ENCODE results near the gene KHNYN.
"Not testable (repeated sequence)": the region's sequence is repeated elsewhere in the genome, so short reads cannot be mapped to it uniquely, and the experiment has no call there.

KHNYN gene

DNA sequence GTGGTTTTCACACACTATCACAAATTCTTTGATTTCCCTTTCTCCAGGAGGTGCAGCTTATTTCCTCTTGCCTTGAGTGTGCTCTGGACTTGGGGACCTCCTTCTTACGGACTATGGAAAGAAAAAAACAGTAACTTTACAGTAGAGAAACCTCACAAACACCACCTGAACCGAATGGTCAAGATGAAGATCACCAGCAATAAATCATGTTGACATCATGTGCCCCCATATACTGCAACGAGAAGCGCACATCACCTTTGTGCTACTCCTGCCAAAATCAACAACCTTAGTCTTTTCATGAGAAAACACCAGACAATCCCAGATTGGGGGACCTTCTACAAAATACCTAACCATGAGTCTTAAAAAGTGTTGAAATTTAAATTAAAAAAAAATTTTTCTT, 44.2 kb upstream of the KHNYN start:
- Histone ChIP-seq H3K4me2 (ENCODE audit: insufficient read depth, low read length, poor library complexity, severe bottlenecking) (no peak overlapping the region), H3K9ac (ENCODE audit: low read depth, low read length, poor library complexity) (no peak overlapping the region), H4K91ac (ENCODE audit: low read depth, low read length, poor library complexity) (no peak overlapping the region), H3K4ac (ENCODE audit: low read length) (no peak overlapping the region), H2BK5ac (ENCODE audit: low read length) (no peak overlapping the region), H2AK5ac (ENCODE audit: low read depth, low read length) (no peak overlapping the region), H2BK120ac (ENCODE audit: low read depth, low read length) (no peak overlapping the region), H2BK15ac (ENCODE audit: low read length) (no peak overlapping the region), H4K8ac (ENCODE audit: low read depth, low read length) (no peak overlapping the region), H3K79me1 (ENCODE audit: low read depth, low read length) (no peaks in the 10 kb centered on the region), H3K27me3 (ENCODE audit: control insufficient read depth in 3 of 3, insufficient read depth in 3 of 3, low read depth in 1 of 3, low read length in 3 of 3) (peaks cover 0 to 42% (median 0%) of the 10 kb centered on the region in 3 experiments), H2BK12ac (ENCODE audit: low read length) (no peak overlapping the region), H3K4me3 (ENCODE audit: low read length in 2 of 2) (no peak overlapping the region), H3K9me3 (replicated peaks in 1 of 2; ENCODE audit: control insufficient read depth in 2 of 2, insufficient read depth in 1 of 2, low read depth in 1 of 2, low read length in 2 of 2) (no peaks in the 10 kb centered on the region), H3K4me1 (ENCODE audit: control insufficient read depth in 2 of 2, insufficient read depth in 1 of 2, low read depth in 1 of 2, low read length in 2 of 2) (peaks cover under 1 to 4% of the 10 kb centered on the region in 2 donors), H2AFZ (ENCODE audit: low read length) (no peak overlapping the region), H3K18ac (ENCODE audit: low read length) (no peak overlapping the region), H3K27ac (replicated peaks; ENCODE audit: low read length) (no peak overlapping the region), H3K23ac (ENCODE audit: low read depth, low read length, poor library complexity) (no peak overlapping the region), H3K14ac (ENCODE audit: low read length) (no peak overlapping the region), H3K36me3 (replicated peaks in 1 of 2; ENCODE audit: control insufficient read depth in 2 of 2, insufficient read depth in 2 of 2, low read length in 2 of 2) (no peaks in the 10 kb centered on the region)
- no peak for DNase-seq (ENCODE audit: low spot score)
- WGBS, 2 donors (ENCODE audit: extremely low coverage in 2 of 2, insufficient read length in 2 of 2, insufficient replicate concordance in 1 of 2) = no CpG with 5 or more reads among the region's 4 CpGs

DNA sequence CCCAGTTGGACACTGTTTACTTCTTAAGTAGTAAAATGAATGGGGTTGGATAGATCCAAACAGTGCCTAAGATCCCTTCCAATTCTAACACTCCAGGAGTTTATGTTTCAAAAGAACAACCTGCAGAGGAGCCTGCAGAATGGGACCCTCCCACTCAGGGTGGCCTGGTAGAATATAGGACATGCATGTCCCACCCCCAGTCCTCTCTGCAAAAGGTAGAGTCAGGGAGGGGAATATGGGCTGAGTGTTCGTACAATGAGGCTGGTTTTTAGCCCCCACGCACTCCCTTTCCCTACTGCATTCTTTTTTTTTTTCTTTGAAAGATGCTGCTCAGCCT, 42.8 kb upstream of the KHNYN start:
- no peak overlapping the region for H3K4ac ChIP-seq (ENCODE audit: low read length)
- H3K36me3 ChIP-seq (replicated peaks in 1 of 2; ENCODE audit: control insufficient read depth in 2 of 2, insufficient read depth in 2 of 2, low read length in 2 of 2) = no peaks in the 10 kb centered on the region
- no peak for DNase-seq (ENCODE audit: low spot score)
- no peak overlapping the region for H3K9ac ChIP-seq (ENCODE audit: low read depth, low read length, poor library complexity)
- H2BK120ac ChIP-seq (ENCODE audit: low read depth, low read length) = no peak overlapping the region
- H3K14ac ChIP-seq (ENCODE audit: low read length) = no peak overlapping the region
- no CpG with 5 or more reads among the region's 2 CpGs for WGBS, 2 donors (ENCODE audit: extremely low coverage in 2 of 2, insufficient read length in 2 of 2, insufficient replicate concordance in 1 of 2)
- no peak overlapping the region for H2BK5ac ChIP-seq (ENCODE audit: low read length)
- H2BK12ac ChIP-seq (ENCODE audit: low read length) = no peak overlapping the region
- H3K27me3 ChIP-seq (ENCODE audit: control insufficient read depth in 3 of 3, insufficient read depth in 3 of 3, low read depth in 1 of 3, low read length in 3 of 3) = peaks cover 0 to 37% (median 0%) of the 10 kb centered on the region in 3 experiments
- no peak overlapping the region for H3K18ac ChIP-seq (ENCODE audit: low read length)
- H3K4me1 ChIP-seq (ENCODE audit: control insufficient read depth in 2 of 2, insufficient read depth in 1 of 2, low read depth in 1 of 2, low read length in 2 of 2) = no peaks in the 10 kb centered on the region
- no peak overlapping the region for H3K23ac ChIP-seq (ENCODE audit: low read depth, low read length, poor library complexity)
- H3K27ac ChIP-seq (replicated peaks; ENCODE audit: low read length) = no peak overlapping the region
- H3K9me3 ChIP-seq (replicated peaks in 1 of 2; ENCODE audit: control insufficient read depth in 2 of 2, insufficient read depth in 1 of 2, low read depth in 1 of 2, low read length in 2 of 2) = no peaks in the 10 kb centered on the region
- no peak overlapping the region for H2AK5ac ChIP-seq (ENCODE audit: low read depth, low read length)
- H3K79me1 ChIP-seq (ENCODE audit: low read depth, low read length) = no peaks in the 10 kb centered on the region
- H4K8ac ChIP-seq (ENCODE audit: low read depth, low read length) = no peak overlapping the region
- no peak overlapping the region for H2BK15ac ChIP-seq (ENCODE audit: low read length)
- H3K4me2 ChIP-seq (ENCODE audit: insufficient read depth, low read length, poor library complexity, severe bottlenecking) = no peak overlapping the region
- H3K4me3 ChIP-seq (ENCODE audit: low read length in 2 of 2) = no peak overlapping the region
- no peak overlapping the region for H2AFZ ChIP-seq (ENCODE audit: low read length)
- no peak overlapping the region for H4K91ac ChIP-seq (ENCODE audit: low read depth, low read length, poor library complexity)

DNA sequence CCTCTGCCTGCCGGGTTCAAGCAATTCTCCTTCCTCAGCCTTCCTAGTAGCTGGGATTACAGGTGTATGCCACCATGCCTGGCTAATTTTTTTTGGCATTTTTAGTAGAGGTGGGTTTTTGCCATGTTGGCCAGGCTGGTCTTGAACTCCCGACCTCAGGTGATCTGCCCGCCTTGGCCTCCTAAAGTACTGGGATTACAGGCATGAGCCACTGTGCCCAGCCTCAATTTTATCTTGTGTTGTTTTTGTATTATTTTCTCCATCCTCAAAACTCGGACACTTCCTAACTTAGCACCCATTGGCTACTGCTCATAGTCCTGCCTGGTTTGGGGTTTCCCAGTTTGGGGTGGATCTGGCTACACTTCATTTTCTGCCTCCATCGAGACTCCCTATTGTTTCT, 42.2 kb upstream of the KHNYN start:
- H3K79me1 ChIP-seq (ENCODE audit: low read depth, low read length); H4K91ac ChIP-seq (ENCODE audit: low read depth, low read length, poor library complexity); H4K8ac ChIP-seq (ENCODE audit: low read depth, low read length); H3K18ac ChIP-seq (ENCODE audit: low read length); H3K9me3 ChIP-seq (replicated peaks in 1 of 2; ENCODE audit: control insufficient read depth in 2 of 2, insufficient read depth in 1 of 2, low read depth in 1 of 2, low read length in 2 of 2); H3K4me1 ChIP-seq (ENCODE audit: control insufficient read depth in 2 of 2, insufficient read depth in 1 of 2, low read depth in 1 of 2, low read length in 2 of 2); H3K4me3 ChIP-seq (ENCODE audit: low read length in 2 of 2); H3K14ac ChIP-seq (ENCODE audit: low read length); H3K9ac ChIP-seq (ENCODE audit: low read depth, low read length, poor library complexity); H2BK120ac ChIP-seq (ENCODE audit: low read depth, low read length); H2BK12ac ChIP-seq (ENCODE audit: low read length); H2BK5ac ChIP-seq (ENCODE audit: low read length); H3K36me3 ChIP-seq (replicated peaks in 1 of 2; ENCODE audit: control insufficient read depth in 2 of 2, insufficient read depth in 2 of 2, low read length in 2 of 2); H3K4me2 ChIP-seq (ENCODE audit: insufficient read depth, low read length, poor library complexity, severe bottlenecking); DNase-seq (ENCODE audit: low spot score); H3K23ac ChIP-seq (ENCODE audit: low read depth, low read length, poor library complexity); H3K4ac ChIP-seq (ENCODE audit: low read length); H2BK15ac ChIP-seq (ENCODE audit: low read length); H2AK5ac ChIP-seq (ENCODE audit: low read depth, low read length); H2AFZ ChIP-seq (ENCODE audit: low read length); H3K27ac ChIP-seq (replicated peaks; ENCODE audit: low read length): not testable (repeated sequence)
- H3K27me3 ChIP-seq (ENCODE audit: control insufficient read depth in 3 of 3, insufficient read depth in 3 of 3, low read depth in 1 of 3, low read length in 3 of 3) = peaks cover 0 to 33% (median 0%) of the 10 kb centered on the region in 3 experiments
- WGBS, 2 donors (ENCODE audit: extremely low coverage in 2 of 2, insufficient read length in 2 of 2, insufficient replicate concordance in 1 of 2) = no CpG with 5 or more reads among the region's 5 CpGs

DNA sequence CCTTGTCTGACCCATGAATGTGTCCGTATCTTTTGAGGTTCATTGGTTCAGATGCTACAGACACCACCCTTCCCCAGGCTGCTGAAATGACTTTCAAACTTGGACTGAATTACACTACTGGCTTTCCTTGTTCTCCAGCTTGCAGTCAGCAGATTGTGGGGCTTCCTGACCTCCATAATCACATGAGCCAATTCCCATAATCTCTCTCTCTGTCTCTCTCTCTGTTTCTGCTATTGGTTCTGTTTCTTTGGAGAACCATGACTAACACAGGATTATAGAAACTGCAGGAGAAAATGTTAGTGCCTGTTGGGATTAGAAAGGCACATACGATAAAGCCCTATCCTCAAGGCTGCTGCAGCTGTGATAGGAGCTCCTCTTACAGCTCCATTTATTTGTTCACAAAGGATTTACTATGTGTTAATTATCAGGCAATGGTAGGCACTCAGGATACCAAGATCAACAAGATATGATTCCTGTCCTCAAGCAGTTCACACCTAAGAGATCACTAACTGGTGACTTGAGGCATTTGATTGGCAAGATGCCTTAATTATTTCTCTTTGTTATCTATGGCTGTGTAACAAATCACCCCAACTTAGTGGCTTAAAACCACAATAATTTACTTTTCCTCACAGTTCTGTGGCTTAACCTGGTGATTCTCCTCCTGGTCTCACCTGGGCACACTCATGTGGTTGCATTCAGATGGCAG, 41.1 kb upstream of the KHNYN start:
- H3K79me1 ChIP-seq (ENCODE audit: low read depth, low read length) = no peaks in the 10 kb centered on the region
- H3K18ac ChIP-seq (ENCODE audit: low read length) = no peak overlapping the region
- no peak overlapping the region for H2BK15ac ChIP-seq (ENCODE audit: low read length)
- H3K4ac ChIP-seq (ENCODE audit: low read length) = no peak overlapping the region
- no peak overlapping the region for H3K23ac ChIP-seq (ENCODE audit: low read depth, low read length, poor library complexity)
- WGBS, 2 donors (ENCODE audit: extremely low coverage in 2 of 2, insufficient read length in 2 of 2, insufficient replicate concordance in 1 of 2) = no CpG with 5 or more reads among the region's 2 CpGs
- H3K36me3 ChIP-seq (replicated peaks in 1 of 2; ENCODE audit: control insufficient read depth in 2 of 2, insufficient read depth in 2 of 2, low read length in 2 of 2) = no peaks in the 10 kb centered on the region
- no peak overlapping the region for H3K4me2 ChIP-seq (ENCODE audit: insufficient read depth, low read length, poor library complexity, severe bottlenecking)
- no peaks in the 10 kb centered on the region for H3K9me3 ChIP-seq (replicated peaks in 1 of 2; ENCODE audit: control insufficient read depth in 2 of 2, insufficient read depth in 1 of 2, low read depth in 1 of 2, low read length in 2 of 2)
- H3K4me1 ChIP-seq (ENCODE audit: control insufficient read depth in 2 of 2, insufficient read depth in 1 of 2, low read depth in 1 of 2, low read length in 2 of 2) = no peaks in the 10 kb centered on the region
- no peak overlapping the region for H3K27ac ChIP-seq (replicated peaks; ENCODE audit: low read length)
- no peak overlapping the region for H3K4me3 ChIP-seq (ENCODE audit: low read length in 2 of 2)
- no peak for DNase-seq (ENCODE audit: low spot score)
- peak overlapping the region; percentile 36 for H2AFZ ChIP-seq (ENCODE audit: low read length)
- H2BK5ac ChIP-seq (ENCODE audit: low read length) = no peak overlapping the region
- H3K9ac ChIP-seq (ENCODE audit: low read depth, low read length, poor library complexity) = no peak overlapping the region
- no peak overlapping the region for H4K8ac ChIP-seq (ENCODE audit: low read depth, low read length)
- H2AK5ac ChIP-seq (ENCODE audit: low read depth, low read length) = no peak overlapping the region
- H3K27me3 ChIP-seq (ENCODE audit: control insufficient read depth in 3 of 3, insufficient read depth in 3 of 3, low read depth in 1 of 3, low read length in 3 of 3) = peaks cover 0 to 29% (median 0%) of the 10 kb centered on the region in 3 experiments
- no peak overlapping the region for H2BK12ac ChIP-seq (ENCODE audit: low read length)
- H2BK120ac ChIP-seq (ENCODE audit: low read depth, low read length) = no peak overlapping the region
- H3K14ac ChIP-seq (ENCODE audit: low read length) = peak overlapping the region; percentile 12
- H4K91ac ChIP-seq (ENCODE audit: low read depth, low read length, poor library complexity) = no peak overlapping the region
